Ecto neural progenitor cell (in vitro differentiated cells): ENCODE measurements around the gene MPRIP.

Source experiments
- DNase-seq: peaks from one replicate; pipeline ENCODE4 v3.0.0-alpha.2; 2018; ENCODE audit warnings: low spot score

MPRIP gene

DNA sequence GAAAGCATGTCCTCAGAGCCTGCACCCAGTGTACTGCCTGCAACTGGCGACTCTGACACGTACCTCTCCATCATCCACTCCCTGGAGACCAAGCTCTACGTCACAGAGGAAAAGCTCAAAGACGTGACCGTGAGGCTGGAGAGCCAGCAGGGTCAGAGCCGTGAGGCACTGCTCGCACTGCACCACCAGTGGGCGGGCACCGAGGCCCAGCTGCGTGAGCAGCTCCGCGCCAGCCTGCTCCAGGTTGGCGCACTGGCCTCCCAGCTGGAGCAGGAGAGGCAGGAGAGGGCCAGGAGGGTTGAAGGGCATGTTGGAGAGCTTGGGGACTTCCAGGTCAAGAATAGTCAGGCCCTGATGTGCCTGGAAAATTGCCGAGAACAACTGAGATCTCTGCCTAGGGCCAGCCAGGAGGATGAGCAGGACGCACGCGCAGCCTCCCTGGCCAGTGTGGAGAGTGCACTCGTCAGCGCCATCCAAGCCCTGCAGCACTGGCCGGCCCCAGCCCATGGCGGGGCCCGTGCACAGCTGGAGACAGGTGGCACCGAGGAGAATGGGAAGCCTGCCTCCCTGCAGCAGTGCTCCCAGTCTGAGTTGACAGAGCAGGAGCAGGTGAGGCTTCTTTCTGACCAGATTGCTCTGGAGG lies 123.5 kb downstream of the MPRIP start:
- DNase-seq, result no peak

DNA sequence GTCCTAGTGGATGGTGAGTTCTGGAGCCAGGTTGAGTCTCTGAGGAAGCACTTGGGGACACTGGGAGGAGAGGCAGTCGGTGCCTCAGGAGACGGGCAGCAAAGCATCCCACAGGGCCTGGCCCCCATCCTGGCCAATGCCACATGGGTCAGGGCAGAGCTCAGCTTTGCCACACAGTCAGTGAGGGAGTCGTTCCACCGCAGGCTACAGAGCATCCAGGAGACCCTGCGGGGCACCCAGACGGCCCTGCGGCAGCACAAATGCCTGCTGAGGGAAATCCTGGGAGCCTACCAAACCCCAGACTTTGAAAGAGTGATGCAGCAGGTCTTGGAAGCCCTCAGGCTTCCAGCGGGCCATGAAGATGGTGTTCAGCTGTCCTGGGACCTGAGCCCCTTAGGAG lies 124.2 kb downstream of the MPRIP start:
- DNase-seq, result no peak

DNA sequence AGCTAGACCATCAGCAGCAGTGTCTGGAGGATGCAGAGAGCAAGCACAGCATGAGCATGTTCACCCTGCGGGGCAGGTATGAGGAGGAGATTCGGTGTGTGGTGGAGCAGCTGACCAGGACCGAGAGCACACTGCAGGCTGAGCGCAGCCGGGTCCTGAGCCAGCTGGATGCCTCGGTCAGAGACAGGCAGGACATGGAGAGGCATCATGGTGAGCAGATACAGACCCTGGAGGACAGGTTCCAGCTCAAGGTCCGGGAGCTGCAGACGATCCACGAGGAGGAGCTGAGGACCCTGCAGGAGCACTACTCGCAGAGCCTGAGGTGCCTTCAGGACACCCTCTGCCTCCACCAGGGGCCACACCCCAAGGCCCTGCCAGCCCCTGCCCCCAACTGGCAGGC lies 125.1 kb downstream of the MPRIP start:
- no peak for DNase-seq

DNA sequence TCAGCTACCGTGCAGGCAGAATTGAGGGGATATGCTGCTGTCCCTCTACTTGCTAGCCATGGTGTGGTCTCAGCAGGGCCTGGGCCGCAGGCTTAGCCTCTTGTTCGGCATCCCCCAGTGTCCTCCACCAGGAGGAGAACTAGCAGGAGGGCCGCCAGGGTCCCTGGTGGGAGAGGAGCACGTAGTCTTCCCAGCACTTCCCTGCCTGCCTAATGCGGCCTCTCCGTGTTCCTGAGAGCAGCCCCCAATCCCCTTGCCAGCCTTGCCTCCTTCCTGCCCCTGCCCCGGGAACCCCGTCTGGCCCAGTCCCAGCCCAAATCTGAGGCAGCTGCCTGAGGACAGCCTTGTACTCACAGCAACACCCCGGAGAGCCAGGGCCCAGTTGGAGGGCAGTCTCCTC lies 125.7 kb downstream of the MPRIP start:
- no peak for DNase-seq

DNA sequence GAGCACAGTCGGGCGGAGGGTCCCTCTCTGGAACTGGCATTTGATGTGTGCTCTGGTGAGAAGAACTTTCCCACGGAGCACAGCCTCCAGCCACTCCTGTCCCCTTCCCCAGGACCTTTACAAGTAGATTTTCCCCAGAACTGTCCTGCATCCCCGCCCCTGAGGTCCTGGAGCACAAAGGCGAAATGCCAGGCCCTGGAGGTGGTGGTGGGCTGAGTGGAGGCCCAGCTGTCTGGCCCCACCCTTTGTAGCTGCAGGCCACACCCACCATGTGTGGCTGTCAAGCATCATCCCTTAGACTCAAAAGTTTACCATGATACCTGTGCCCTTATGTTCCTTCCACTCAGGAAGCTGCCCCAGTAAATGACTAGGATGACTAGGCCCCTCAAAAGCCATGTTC lies 126.1 kb downstream of the MPRIP start:
- no peak for DNase-seq

DNA sequence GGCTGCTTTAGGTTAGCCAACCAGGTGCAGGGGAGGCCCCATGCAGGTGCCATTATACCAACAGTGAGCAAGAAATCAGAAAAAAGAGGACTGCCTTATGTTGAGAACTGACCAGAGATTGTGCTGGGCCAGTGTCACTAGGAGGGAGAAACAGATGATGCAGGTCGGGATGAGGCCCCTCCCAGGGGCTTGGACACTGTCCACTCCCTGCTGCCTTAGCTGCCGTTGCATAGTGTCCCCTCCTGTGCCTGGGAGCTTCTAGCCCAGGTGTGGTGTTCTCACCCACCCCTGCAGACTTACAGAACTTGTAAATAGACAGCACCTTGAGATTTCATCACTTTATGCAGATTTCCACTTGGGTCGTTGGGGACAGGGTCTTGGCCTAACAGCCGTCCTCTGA lies 127.1 kb downstream of the MPRIP start:
- no peak for DNase-seq

DNA sequence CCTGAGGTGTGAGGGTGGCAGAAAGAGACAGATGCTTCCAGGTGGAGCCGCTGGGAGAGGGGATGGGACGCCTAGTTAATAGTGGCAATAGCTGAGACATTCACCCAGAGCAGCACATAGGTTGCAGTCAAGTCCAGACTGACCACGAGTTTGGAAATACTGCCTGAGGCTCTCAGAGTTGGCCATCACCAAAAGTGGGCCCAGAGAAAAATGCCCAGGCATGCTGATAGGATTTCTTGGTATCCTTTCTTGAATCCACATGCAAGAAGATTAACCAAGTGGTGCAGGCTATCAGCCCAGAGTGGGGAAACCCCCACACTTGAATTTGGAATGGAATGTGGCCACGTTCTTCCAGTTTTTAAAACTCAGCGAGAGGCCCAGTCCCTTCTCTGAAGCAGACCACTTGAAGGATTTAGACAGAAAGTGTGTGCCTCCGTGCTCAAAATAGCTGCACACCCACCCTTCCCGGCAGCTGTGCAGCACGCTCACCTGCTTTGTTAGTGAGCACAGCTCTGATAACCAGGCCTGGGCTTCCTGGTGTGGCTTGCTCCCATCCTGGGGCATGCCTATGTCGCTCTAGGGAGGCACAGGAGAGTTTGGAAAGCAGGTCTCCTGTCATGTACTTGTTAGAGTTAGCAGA lies 128.2 kb downstream of the MPRIP start:
- no peak for DNase-seq

DNA sequence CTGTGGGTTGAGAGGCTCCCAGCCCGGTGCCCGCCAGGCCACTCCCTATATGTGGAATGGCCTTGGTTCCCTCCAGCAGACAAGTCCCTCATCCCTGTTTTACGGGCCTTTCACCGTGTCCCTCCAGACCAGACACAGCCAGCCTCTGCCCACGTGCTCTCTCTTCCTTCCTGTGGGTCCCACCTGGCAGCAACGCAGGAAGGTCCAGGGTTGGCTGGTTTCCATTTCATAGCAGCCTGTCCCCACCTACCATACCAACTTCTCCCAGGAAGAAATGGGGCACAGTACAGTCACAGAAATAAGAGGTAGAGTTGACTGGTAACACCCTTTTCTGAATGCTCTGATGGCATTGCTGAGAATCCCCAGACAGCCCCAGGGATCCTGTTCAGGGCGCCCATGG lies 128.9 kb downstream of the MPRIP start:
- DNase-seq, result no peak

DNA sequence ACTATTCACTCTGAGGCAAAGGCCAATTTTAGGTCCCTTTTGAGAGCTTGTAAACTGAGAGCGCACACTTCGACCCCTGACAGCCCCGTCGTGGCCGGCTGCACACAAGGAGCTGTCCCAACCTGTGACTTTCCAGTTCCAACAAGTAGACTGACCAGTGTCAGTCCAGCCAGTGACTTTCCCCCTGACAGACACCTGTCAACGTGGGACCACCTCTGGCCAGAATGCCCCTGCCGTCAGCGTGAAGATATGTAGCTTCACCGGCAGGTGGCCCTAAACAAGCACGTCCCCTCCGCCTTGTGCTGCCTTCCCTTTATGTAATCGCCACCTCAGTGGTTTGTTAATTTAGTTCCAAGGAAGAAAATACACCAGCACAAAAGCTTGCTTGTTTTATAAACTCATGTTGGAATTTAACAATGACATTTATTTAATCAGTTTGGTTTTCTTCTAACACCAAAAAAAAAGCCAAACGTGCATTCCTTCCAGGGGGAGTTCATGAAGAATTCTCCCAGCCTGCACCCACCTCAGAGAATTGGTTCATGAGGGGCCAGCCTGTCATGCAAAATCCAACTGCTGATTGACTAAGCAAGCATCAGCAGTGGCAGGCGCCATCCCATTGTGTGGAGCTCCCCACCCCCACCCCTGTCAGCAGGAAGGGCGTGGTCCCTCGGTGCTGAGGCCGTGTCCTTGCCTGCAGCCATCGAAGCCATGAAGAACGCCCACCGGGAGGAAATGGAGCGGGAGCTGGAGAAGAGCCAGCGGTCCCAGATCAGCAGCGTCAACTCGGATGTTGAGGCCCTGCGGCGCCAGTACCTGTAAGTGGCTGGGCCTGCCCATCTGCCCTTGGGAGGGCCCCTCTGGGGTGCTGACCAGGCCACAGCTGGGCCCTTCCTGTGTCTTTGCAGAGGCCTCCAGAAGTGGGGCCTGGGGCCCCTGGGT lies 130.0 kb downstream of the MPRIP start:
- no peak for DNase-seq

DNA sequence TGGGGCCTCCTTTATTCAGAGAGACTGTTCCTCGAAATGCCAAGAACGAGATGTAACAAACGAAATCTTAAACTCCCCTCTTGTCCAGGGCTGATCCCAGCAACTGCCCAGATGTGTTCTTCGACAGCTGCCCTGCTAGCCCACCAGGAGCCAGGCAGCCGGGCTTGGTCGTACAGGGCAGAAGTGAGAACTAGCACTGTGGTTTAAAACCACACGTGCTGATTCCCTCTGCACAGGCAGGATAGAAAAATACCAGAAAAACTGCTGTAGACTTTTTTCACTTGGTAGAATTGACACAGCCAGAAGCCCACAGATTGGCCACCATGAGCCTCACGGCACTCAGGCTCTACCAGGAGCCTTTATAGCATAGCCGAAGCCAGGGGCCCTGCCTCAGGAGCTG lies 130.7 kb downstream of the MPRIP start:
- DNase-seq, result no peak

DNA sequence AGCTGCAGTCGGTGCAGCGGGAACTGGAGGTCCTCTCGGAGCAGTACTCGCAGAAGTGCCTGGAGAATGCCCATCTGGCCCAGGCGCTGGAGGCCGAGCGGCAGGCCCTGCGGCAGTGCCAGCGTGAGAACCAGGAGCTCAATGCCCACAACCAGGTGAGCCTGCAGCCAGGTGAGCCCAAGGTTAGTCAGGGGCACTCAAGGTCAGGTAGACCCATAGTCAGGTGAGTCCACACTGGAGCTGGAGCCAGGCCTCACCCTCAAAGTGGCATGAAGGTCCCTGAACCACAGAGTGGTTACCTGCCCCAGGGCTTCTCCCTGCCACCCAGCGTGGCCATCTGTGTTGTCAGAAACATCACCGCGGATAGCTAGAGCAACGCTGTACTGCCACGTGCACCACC lies 131.7 kb downstream of the MPRIP start:
- no peak for DNase-seq

DNA sequence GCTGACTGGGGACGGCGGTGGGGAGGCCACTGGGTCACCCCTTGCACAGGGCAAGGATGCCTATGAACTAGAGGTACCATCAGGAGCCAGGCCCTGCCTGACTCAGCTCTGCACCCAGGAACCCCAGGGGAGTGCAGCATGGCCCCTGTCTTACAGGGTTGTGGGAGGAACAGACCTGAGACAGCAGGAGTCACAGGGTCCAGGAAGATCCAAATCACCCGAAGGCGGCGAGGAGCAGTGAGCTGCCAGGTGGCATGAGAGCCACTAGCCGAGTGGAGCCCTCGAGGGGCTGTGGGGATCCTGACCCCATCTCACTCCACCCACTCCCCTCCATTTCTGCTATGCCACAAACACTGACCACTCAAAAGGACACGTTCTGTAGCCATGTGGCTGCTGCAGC lies 133.1 kb downstream of the MPRIP start:
- no peak for DNase-seq

DNA sequence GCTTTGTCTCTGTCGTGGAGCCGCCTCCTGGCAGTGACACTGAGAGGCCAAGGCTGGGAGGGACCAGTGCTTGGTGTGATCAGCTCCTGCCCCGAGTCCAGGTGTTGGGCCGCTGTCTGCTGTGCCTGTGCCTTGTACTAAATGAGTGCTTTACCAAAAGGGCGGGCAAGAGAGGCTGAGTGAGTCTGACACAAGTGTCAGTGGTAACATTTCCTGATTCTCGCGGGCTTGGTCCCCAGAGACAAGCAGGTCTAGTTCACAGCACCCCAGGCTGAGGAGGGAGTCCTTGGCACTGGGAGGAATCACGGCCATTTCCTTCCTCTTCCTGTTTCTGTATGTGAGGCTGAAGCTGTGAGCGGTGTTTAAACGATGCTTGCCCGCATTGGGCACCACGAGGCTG lies 133.7 kb downstream of the MPRIP start:
- no peak for DNase-seq

DNA sequence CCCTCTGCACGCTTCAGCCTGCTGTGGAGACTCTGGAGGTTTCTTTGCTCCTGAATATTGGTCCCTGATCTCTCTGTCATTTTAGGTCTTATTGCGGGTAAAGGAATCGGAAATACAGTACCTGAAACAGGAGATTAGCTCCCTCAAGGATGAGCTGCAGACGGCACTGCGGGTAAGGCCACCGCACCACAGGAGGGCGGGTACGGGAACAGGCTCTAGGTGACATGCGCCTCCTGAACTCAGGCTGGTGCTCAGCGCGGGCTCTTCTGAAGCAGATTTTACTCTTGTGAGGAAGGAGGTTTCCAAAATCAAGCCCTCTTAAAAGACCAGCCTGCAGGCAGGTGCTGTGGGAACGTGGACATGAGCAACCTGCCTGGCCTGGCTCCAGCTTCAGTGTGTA lies 134.1 kb downstream of the MPRIP start:
- no peak for DNase-seq

DNA sequence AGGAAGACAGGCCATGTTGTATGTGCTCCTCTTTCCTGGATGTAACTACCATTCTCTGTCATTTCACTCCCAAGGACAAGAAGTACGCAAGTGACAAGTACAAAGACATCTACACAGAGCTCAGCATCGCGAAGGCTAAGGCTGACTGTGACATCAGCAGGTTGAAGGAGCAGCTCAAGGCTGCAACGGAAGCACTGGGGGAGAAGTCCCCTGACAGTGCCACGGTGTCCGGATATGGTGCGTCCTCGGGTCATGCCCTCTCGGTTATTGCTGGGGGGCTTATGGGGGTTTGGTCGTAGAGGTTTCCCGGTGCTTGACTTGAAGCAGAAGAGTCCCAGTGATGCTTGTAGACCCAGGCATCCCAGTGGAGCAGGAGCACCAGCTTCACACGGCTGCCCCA lies 134.9 kb downstream of the MPRIP start:
- DNase-seq, result no peak

DNA sequence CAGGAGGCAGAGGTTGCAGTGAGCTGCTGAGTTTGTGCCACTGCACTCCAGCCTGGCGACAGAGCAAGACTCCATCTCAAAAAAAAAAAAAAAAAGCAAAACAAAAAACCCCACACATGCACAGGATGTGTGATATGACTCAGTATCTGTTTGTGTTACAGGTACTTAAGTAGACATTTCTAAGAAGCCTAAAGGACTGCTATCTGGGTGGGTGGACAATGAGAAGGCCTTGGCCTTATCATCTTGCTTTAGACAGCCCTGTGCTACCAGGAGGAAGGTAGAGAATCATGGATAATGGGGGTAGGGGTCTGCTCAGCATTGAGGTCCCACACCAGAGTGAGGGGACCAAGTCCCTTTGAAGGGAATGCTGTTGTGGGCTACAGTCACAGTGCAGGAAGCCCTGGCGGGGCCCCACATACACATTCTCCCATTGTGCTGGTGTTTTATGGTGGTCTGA lies 137.1 kb downstream of the MPRIP start:
- DNase-seq, result no peak

DNA sequence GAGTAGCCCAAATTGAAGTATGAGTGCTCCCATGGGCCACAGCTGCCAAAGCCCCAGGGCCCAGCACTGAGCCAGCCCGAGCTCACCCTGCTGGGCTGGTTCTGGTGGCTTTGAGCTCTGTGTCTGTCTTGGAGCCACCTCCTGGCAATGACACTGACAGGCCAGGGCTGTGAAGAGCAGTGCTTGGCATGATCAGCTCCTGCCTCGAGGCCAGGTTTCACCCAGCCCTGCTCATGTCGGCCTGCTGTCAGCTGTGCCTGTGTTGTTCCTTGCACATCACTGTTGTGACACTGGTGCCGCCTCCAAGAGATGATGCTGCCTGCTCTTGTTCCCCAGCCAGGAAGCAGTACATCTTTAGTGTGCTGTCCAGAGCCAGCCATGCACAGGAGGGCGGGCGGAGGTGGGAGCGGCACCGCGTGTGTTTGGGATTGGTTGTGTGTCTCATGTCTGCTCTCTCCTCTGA lies 137.9 kb downstream of the MPRIP start:
- no peak for DNase-seq

DNA sequence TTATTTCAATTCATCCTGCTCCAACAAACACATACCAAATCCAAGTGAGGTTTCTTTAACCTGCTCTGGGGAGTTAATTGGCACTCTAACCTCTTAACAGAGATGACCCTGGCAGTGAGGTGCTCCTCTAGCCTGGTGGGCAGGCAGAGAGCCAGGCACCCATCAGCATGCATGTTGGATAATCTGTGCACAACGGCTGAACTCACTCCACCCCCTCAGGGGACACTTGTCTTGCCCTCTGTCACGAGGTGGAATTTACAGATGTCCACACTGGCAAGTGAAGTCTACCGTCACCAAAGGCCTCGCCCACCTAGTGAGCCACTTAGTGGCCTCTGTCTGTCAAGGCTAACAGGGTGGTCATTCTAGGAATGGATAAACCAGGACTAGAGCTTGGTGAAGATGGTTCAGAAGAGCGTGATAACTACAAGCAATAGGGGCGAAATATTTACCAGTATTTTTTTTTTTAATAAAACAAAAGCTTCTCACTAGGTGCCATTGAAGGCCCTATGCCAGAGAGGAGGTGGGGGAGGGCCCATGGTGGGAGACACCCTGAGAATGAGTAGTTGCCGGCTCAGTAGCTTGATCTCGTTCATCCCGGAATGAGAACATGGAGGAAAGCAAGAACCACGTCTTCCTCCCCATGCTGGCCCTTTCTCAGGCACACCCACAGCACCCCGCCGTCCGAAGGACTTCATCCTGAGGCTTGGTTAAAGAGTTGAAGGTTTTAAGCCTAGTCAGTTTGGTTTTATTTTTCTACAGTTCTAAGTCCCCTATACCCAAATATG lies 138.7 kb downstream of the MPRIP start:
- no peak for DNase-seq

DNA sequence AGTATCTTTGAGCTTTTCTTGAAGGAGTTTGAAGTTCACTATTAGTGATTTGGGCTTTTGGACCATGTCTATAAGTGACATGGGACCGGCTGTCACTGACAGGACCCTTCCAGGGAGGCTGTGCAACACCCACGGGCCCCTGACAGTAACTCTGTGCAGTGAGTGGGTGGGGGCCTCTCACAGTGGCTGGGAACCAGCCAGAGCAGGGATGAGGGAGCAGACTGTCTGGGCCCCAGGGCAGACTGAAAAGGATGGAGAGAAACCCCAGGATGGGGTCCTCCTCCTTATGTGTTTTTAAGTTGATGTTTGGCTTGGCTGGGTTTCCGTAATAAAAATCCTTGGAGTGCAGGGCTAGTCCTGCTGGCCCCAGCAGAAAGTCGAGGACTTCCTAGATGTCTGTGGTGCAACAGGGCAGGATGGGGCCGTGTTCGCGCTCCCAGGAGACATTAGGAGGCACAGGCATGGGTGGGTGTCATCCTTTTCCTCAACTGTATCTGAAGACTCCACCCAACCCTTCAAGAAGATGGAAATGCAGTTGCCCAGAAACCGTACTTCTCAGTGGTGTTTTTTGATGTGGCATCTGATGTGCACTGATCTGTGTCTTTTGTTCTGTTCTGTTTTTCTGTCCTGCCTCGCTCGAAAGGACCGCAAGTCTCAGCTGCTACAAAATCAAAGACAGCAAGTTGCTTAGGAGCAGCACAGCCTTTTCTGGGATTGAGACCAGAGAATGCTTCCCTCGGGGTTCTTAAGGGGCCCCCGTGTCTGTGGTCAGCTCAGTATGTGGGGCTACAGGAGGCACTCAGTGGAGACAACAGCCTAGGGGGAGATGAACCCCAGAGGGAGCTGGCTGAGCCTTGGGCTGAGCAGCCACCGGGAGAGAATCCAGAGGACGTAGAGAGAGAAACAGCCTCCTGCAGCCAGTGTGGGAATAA lies 139.7 kb downstream of the MPRIP start:
- DNase-seq, result no peak

DNA sequence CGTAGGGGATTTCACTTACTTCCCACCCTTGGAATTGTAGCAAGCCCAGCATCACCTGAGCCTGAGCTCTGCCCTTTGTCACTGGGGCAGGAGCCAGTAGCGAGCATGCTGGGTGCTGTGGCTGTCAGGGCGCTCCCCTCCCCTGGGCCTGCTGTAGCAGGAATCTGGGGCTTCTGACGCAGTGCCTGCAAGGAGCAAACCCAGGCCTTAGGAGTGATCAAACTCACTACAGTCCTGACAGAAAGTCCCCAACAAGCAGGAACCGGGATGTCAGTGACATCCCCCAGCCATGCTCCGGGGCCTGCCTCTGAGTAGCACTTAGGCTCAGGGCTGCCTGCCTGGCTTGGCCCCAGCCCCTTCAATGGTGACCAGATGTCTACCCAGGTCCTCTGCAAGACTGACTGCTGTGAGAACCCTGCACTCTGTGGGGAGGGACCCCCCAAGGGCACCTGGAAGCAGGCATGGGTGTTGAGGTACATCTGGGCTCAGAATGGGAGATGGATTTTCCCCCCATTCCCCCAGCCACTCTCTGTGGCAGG lies 140.4 kb downstream of the MPRIP start:
- no peak for DNase-seq

DNA sequence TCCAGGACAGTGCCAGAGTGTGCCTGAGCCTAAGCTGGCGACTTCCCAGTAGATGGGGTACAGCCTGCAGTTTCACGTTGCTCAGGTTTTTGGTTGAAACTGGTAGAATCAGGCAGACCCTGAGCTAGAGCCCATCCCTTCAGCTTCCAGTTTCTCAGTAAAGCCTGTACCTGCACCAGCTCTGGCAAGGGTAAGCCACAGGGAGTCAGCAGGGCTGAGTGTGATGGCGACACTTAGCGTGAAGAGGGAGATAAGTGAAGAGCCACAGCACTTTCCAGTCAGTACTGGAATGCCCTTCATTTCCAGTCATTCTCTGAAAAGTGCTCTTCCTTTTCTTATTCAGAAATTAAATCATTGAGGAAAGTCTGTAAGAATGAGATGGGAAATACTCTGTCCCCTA lies 141.5 kb downstream of the MPRIP start:
- no peak for DNase-seq
